Bronchial epithelial cell (primary cell): ENCODE measurements around the gene B3GLCT. TPM values are rescaled to one million over a fixed set of nuclear protein-coding genes. Genes with fewer than 3 reads are reported as not detected.

Source experiments
- DNase-seq: peaks from one replicate; pipeline ENCODE4 v3.0.0-alpha.2; 2010; ENCODE audit warnings: low read depth
- FAIRE-seq: peaks from 2 replicates; lab custom pipeline; 2011; peaks lifted over from hg19 to GRCh38; lab: Jason Lieb, UNC
- H3K27me3 ChIP-seq: 2 replicates; pipeline ENCODE4 v1.5.1; 2011; ENCODE audit warnings: low read length; ENCODE audit not compliant: control insufficient read depth, insufficient read depth
- H3K36me3 ChIP-seq: 2 replicates; pipeline ENCODE4 v1.5.1; 2011; ENCODE audit warnings: low read length; ENCODE audit not compliant: control insufficient read depth, insufficient read depth
- H3K4me3 ChIP-seq: 2 replicates; pipeline ENCODE4 v1.5.1; 2011; ENCODE audit warnings: mild to moderate bottlenecking, low read depth, low read length, control low read depth
- CTCF ChIP-seq: IDR thresholded peaks from 2 replicates; pipeline ENCODE4 v1.5.1; 2011; ENCODE audit warnings: mild to moderate bottlenecking, moderate library complexity, low read length, control low read depth, inconsistent platforms; ENCODE audit not compliant: insufficient read depth, severe bottlenecking
- total RNA-seq: library from RNA; depleted of rRNA; stranded (reverse); fragments of >200 nt; gene quantifications from 2 replicates; pipeline ENCODE4 v1.2.1, GENCODE V29; 2014

The B3GLCT gene
- total RNA-seq, 1 donor from 2014 or later: 3.9 TPM

DNA sequence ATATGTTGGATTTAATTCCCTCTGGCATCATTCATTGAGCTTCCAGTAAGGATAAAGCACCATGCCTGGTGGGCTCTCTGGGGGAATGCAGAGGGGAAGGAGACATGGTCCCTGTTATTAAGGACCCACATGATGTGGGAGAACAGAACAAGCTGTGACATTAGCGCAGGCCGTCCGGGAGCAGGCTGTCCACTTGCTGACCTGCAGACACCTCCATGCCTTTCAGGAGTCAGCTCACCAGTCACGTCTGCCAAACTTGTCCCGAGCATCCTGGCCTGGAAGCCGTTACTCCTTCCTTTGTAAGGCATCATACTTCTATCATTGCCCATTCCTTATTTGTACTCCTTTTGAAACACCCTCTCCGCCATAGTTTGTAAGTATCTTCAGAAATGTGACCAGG lies 23.4 kb downstream of the B3GLCT start:
- no peak for TF ChIP-seq CTCF

DNA sequence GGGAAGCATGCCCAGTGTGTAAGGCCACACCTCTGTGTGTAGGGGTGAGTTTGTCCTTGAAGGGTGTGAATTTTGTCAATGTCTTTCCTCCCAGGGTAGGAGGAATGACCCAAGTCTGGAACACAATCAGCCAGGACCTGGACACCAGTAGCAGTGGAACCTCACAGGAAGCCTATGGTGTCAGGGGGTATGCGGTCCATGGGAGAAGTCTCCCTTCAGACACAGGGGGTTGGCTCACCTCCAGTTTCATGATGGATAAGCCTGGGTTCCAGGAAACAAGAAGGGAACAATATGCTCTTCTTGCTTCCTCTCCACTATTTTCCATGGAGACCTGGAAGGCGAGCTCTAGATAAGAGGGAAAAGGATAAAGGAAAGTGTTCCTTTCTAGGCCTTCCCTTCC lies 23.9 kb downstream of the B3GLCT start:
- Histone ChIP-seq H3K36me3 (no peaks in the 10 kb centered on the region), H3K27me3 (no peaks in the 10 kb centered on the region), H3K4me3 (no peak overlapping the region)
- no peak for FAIRE-seq
- no peak for DNase-seq
- no peak for TF ChIP-seq CTCF

More for the DNA sequence above, 23.4 kb downstream of the B3GLCT start:
- no peak for DNase-seq
- Histone ChIP-seq H3K4me3 (no peak overlapping the region), H3K36me3 (no peaks in the 10 kb centered on the region), H3K27me3 (no peaks in the 10 kb centered on the region)
- FAIRE-seq: peak; percentile 32

DNA sequence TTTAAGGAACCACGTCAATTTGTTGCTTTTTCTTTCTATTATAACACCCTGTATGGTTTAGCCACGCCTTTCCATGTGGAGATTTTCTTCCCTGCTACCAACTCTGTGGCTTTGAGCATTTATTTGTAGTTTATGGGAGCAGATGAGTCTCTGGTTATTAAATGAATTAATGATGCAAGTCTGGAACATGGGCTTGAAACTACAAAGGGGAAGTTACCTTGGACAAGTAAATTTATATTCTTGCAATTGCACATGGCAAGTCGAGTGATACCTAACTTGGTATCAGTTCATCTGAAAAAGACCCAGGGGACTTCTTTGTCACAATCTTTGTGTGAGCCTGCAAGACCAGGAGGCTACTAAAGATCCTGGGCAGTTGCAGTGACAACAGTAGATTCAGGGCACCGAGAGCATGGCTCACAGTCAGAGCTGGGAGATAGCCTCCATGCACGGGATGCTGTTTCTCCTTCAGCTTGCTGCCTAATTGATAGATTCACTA lies 24.4 kb downstream of the B3GLCT start:
- TF ChIP-seq CTCF: no peak
- DNase-seq (no peak), FAIRE-seq (no peak)
- Histone ChIP-seq H3K27me3 (no peaks in the 10 kb centered on the region), H3K36me3 (no peaks in the 10 kb centered on the region), H3K4me3 (no peak overlapping the region)

- Histone ChIP-seq H3K4me3 (no peak overlapping the region), H3K27me3 (no peaks in the 10 kb centered on the region), H3K36me3 (no peaks in the 10 kb centered on the region)
- no peak for FAIRE-seq
- no peak for TF ChIP-seq CTCF
- no peak for DNase-seq
These were observed 25.3 kb downstream of the B3GLCT start for GRCh38 chr13:31224963-31225559.

GRCh38 chr13:31225998-31226675 lies 26.4 kb downstream of the B3GLCT start:
- no peaks in the 10 kb centered on the region for H3K36me3 ChIP-seq
- FAIRE-seq: no peak
- no peak for TF ChIP-seq CTCF
- H3K4me3 ChIP-seq: no peak overlapping the region
- DNase-seq: no peak
- no peaks in the 10 kb centered on the region for H3K27me3 ChIP-seq
